Measurements from ENCODE around the gene SLC22A31. TPM values are rescaled to one million over a fixed set of nuclear protein-coding genes. Genes with fewer than 3 reads are reported as not detected.

Gene SLC22A31
- total RNA-seq, 1 donor from 2014 or later: 0.54 TPM

GRCh38 chr16:89184677-89184932 lies 15.7 kb downstream of the SLC22A31 start:
- Mint-ChIP-seq H3K36me3 (ENCODE audit: low read depth, unreplicated experiment) (no peaks in the 10 kb centered on the region), H3K27ac (ENCODE audit: unreplicated experiment) (no peak overlapping the region), H3K4me1 (ENCODE audit: unreplicated experiment) (peaks cover 4% of the 10 kb centered on the region), H3K9me3 (ENCODE audit: unreplicated experiment) (no peaks in the 10 kb centered on the region), H3K27me3 (ENCODE audit: unreplicated experiment) (peaks cover 15% of the 10 kb centered on the region), H3K4me3 (ENCODE audit: unreplicated experiment) (no peak overlapping the region)
- DNase-seq (ENCODE audit: low spot score): no peak
- TF ChIP-seq CTCF (IDR thresholded peaks at IDR 0.05; ENCODE audit: unreplicated experiment): no peak

GRCh38 chr16:89183975-89184676 lies 16.2 kb downstream of the SLC22A31 start:
- no peak overlapping the region for H3K27ac Mint-ChIP-seq (ENCODE audit: unreplicated experiment)
- peaks cover 4% of the 10 kb centered on the region for H3K4me1 Mint-ChIP-seq (ENCODE audit: unreplicated experiment)
- H3K36me3 Mint-ChIP-seq (ENCODE audit: low read depth, unreplicated experiment): no peaks in the 10 kb centered on the region
- H3K9me3 Mint-ChIP-seq (ENCODE audit: unreplicated experiment): no peaks in the 10 kb centered on the region
- no peak for DNase-seq (ENCODE audit: low spot score)
- no peak for TF ChIP-seq CTCF (IDR thresholded peaks at IDR 0.05; ENCODE audit: unreplicated experiment)
- H3K4me3 Mint-ChIP-seq (ENCODE audit: unreplicated experiment): no peak overlapping the region
- peaks cover 12% of the 10 kb centered on the region for H3K27me3 Mint-ChIP-seq (ENCODE audit: unreplicated experiment)

- peaks cover 9% of the 10 kb centered on the region for H3K27me3 Mint-ChIP-seq (ENCODE audit: unreplicated experiment)
- H3K9me3 Mint-ChIP-seq (ENCODE audit: unreplicated experiment): no peaks in the 10 kb centered on the region
- no peak for TF ChIP-seq CTCF (IDR thresholded peaks at IDR 0.05; ENCODE audit: unreplicated experiment)
- H3K27ac Mint-ChIP-seq (ENCODE audit: unreplicated experiment): no peak overlapping the region
- no peak overlapping the region for H3K4me3 Mint-ChIP-seq (ENCODE audit: unreplicated experiment)
- H3K4me1 Mint-ChIP-seq (ENCODE audit: unreplicated experiment): peaks cover 4% of the 10 kb centered on the region
- DNase-seq (ENCODE audit: low spot score): no peak
- H3K36me3 Mint-ChIP-seq (ENCODE audit: low read depth, unreplicated experiment): no peaks in the 10 kb centered on the region
These were observed 16.9 kb downstream of the SLC22A31 start for GRCh38 chr16:89183463-89183862.

GRCh38 chr16:89179656-89180315 lies 20.6 kb downstream of the SLC22A31 start:
- H3K9me3 Mint-ChIP-seq (ENCODE audit: unreplicated experiment): no peaks in the 10 kb centered on the region
- no peak overlapping the region for H3K4me3 Mint-ChIP-seq (ENCODE audit: unreplicated experiment)
- peaks cover 9% of the 10 kb centered on the region for H3K27me3 Mint-ChIP-seq (ENCODE audit: unreplicated experiment)
- no peak for DNase-seq (ENCODE audit: low spot score)
- no peak overlapping the region for H3K27ac Mint-ChIP-seq (ENCODE audit: unreplicated experiment)
- H3K4me1 Mint-ChIP-seq (ENCODE audit: unreplicated experiment): peaks cover 4% of the 10 kb centered on the region
- no peak for TF ChIP-seq CTCF (IDR thresholded peaks at IDR 0.05; ENCODE audit: unreplicated experiment)
- H3K36me3 Mint-ChIP-seq (ENCODE audit: low read depth, unreplicated experiment): no peaks in the 10 kb centered on the region

- no peak for DNase-seq (ENCODE audit: low spot score)
- no peak overlapping the region for H3K27ac Mint-ChIP-seq (ENCODE audit: unreplicated experiment)
- TF ChIP-seq CTCF (IDR thresholded peaks at IDR 0.05; ENCODE audit: unreplicated experiment): no peak
- H3K4me3 Mint-ChIP-seq (ENCODE audit: unreplicated experiment): no peak overlapping the region
- H3K9me3 Mint-ChIP-seq (ENCODE audit: unreplicated experiment): no peaks in the 10 kb centered on the region
- H3K27me3 Mint-ChIP-seq (ENCODE audit: unreplicated experiment): peaks cover 6% of the 10 kb centered on the region
- no peaks in the 10 kb centered on the region for H3K4me1 Mint-ChIP-seq (ENCODE audit: unreplicated experiment)
- no peaks in the 10 kb centered on the region for H3K36me3 Mint-ChIP-seq (ENCODE audit: low read depth, unreplicated experiment)
These were observed 21.2 kb downstream of the SLC22A31 start for GRCh38 chr16:89179148-89179484.

Data from endothelial cell (in vitro differentiated cells).